Right atrium auricular region (tissue), 2 donors: Measurements from ENCODE around the gene SOX6. TPM values are rescaled to one million over a fixed set of nuclear protein-coding genes. Genes with fewer than 3 reads are reported as not detected.
"Not testable (repeated sequence)": the region's sequence is repeated elsewhere in the genome, so short reads cannot be mapped to it uniquely, and the experiment has no call there.

ENCODE experiments used
- DNase-seq: peaks from one replicate; pipeline ENCODE4 v3.0.0-alpha.2; 2019; ENCODE audit warnings: low spot score
- H3K27ac ChIP-seq, 2 donors: fragments of 200-600 bp; sonication (generic); 1 replicate in 1 of 2; 2 replicates in 1 of 2; pipeline ENCODE4 v1.5.1; 2016 to 2019
- H3K27me3 ChIP-seq, 2 donors: fragments of 200-600 bp; sonication (generic); one replicate each; pipeline versions ENCODE4 v1.5.1 to v1.6.0; 2017 to 2019
- H3K36me3 ChIP-seq: fragments of 200-600 bp; sonication (generic); one replicate; pipeline ENCODE4 v1.5.1; 2016
- H3K4me1 ChIP-seq, 2 donors: fragments of 200-600 bp; sonication (generic); one replicate each; pipeline versions ENCODE4 v1.5.1 to v1.6.0; 2017 to 2019
- H3K4me3 ChIP-seq, 2 donors: fragments of 200-600 bp; sonication (generic); 1 replicate in 1 of 2; 2 replicates in 1 of 2; pipeline ENCODE4 v1.5.1; 2017 to 2019; ENCODE audit warnings: mild to moderate bottlenecking in 1 of 2, moderate library complexity in 1 of 2
- H3K9me3 ChIP-seq, 2 donors: fragments of 200-600 bp; sonication (generic); one replicate each; pipeline ENCODE4 v1.5.1; 2019
- total RNA-seq, 2 donors: library from RNA; depleted of rRNA; stranded (reverse); fragments of >200 nt; gene quantifications; one replicate each; pipeline ENCODE4 v1.1.0, GENCODE V29; 2016
- TF ChIP-seq, protein P1 (sequence below), 2 donors: fragments of 200-600 bp; sonication (generic); IDR thresholded peaks; one replicate each; pipeline ENCODE4 v1.5.1; 2019; ENCODE audit warnings: antibody characterized with exemption in 2 of 2

The SOX6 gene
- total RNA-seq, 2 donors from 2014 or later = 13.5 to 14.3 TPM

DNA sequence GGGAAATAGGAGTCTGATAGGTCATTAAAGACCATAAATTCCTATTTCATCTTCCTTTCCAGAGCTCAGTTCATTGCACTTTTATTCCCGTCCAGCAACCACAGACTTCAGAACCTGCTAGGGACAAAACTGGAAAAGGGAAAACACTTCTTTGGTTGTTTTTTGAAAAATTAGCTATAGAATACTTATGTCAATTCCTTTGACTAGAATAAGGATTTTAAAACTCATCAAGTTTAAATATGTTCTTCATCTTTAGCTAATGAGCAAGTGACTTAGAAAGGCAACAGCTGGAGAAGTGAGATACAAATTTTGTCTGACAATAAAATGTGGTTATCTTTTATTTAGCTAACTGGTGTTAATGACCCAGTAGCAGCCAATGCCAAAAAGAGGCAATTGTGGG, 206.9 kb downstream of the SOX6 start:
- Histone ChIP-seq H3K36me3 (no peaks in the 10 kb centered on the region), H3K9me3 (no peaks in the 10 kb centered on the region), H3K4me3 (no peak overlapping the region), H3K27me3 (no peaks in the 10 kb centered on the region), H3K27ac (peak overlapping the region in 1 of 2 donors; percentile 12), H3K4me1 (peaks cover 0 to 10% of the 10 kb centered on the region in 2 donors)
- TF ChIP-seq, protein P1, sequence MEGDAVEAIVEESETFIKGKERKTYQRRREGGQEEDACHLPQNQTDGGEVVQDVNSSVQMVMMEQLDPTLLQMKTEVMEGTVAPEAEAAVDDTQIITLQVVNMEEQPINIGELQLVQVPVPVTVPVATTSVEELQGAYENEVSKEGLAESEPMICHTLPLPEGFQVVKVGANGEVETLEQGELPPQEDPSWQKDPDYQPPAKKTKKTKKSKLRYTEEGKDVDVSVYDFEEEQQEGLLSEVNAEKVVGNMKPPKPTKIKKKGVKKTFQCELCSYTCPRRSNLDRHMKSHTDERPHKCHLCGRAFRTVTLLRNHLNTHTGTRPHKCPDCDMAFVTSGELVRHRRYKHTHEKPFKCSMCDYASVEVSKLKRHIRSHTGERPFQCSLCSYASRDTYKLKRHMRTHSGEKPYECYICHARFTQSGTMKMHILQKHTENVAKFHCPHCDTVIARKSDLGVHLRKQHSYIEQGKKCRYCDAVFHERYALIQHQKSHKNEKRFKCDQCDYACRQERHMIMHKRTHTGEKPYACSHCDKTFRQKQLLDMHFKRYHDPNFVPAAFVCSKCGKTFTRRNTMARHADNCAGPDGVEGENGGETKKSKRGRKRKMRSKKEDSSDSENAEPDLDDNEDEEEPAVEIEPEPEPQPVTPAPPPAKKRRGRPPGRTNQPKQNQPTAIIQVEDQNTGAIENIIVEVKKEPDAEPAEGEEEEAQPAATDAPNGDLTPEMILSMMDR (IDR thresholded peaks at IDR 0.05) = no peak
- DNase-seq = no peak

- H3K9me3 ChIP-seq = no peaks in the 10 kb centered on the region
- peak overlapping the region in 1 of 2 donors; percentile 23 for H3K27ac ChIP-seq
- no peak overlapping the region for H3K4me3 ChIP-seq
- TF ChIP-seq, protein P1 (IDR thresholded peaks at IDR 0.05) = no peak
- peaks cover 0 to 10% of the 10 kb centered on the region in 2 donors for H3K4me1 ChIP-seq
- DNase-seq = no peak
- no peaks in the 10 kb centered on the region for H3K27me3 ChIP-seq
- no peaks in the 10 kb centered on the region for H3K36me3 ChIP-seq
Observed at GRCh38 chr11:16148301-16148931, 207.9 kb downstream of the SOX6 start.

GRCh38 chr11:16146980-16147379, 209.4 kb downstream of the SOX6 start:
- not testable (repeated sequence) for H3K4me3 ChIP-seq, H3K27me3 ChIP-seq, H3K36me3 ChIP-seq, H3K27ac ChIP-seq, H3K9me3 ChIP-seq, DNase-seq
- peaks cover 0 to 10% of the 10 kb centered on the region in 2 donors for H3K4me1 ChIP-seq

- not testable (repeated sequence) for H3K4me1 ChIP-seq, H3K27ac ChIP-seq, H3K36me3 ChIP-seq, H3K4me3 ChIP-seq, DNase-seq, H3K27me3 ChIP-seq, H3K9me3 ChIP-seq
Observed at GRCh38 chr11:16141614-16142013, 214.7 kb downstream of the SOX6 start.

- not testable (repeated sequence) for H3K27ac ChIP-seq, H3K27me3 ChIP-seq, DNase-seq, H3K4me3 ChIP-seq, H3K9me3 ChIP-seq, H3K4me1 ChIP-seq, H3K36me3 ChIP-seq
Observed at GRCh38 chr11:16141162-16141561, 215.2 kb downstream of the SOX6 start.

DNA sequence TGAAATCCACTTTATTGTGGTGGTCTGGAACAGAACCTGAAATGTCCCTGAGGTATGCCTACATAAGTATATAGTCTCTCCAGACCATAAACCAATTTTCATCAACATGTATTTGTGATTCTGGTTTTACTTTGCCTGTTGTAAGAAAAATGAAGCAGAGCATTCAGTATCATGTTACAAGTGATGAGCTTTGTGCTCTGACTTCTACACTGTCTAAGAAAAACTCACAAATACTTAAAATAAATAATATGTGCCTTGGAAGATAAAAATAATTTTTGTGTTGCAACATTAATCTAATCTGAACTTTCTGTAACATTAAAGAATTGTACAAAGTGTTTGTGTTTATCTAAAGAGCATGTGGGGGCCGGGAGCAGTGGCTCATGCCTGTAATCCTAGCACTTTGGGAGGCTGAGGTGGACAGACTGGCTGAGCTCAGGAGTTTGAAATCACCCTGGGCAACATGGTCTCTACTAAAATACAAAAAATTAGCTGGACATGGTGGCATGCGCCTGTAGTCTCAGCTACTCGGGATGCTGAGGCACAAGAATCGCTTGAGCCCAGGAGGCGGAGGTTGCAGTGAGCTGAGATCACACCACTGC, 219.5 kb downstream of the SOX6 start:
- Histone ChIP-seq H3K4me1 (no peaks in the 10 kb centered on the region), H3K27ac (no peak overlapping the region), H3K9me3 (peaks cover 0 to 7% of the 10 kb centered on the region in 2 donors), H3K4me3 (no peak overlapping the region), H3K36me3 (no peaks in the 10 kb centered on the region), H3K27me3 (no peaks in the 10 kb centered on the region)
- TF ChIP-seq, protein P1 (IDR thresholded peaks at IDR 0.05) = no peak
- no peak for DNase-seq

- Histone ChIP-seq H3K9me3 (peaks cover 0 to 7% of the 10 kb centered on the region in 2 donors), H3K27ac (no peak overlapping the region), H3K4me3 (no peak overlapping the region), H3K4me1 (no peaks in the 10 kb centered on the region), H3K27me3 (no peaks in the 10 kb centered on the region), H3K36me3 (no peaks in the 10 kb centered on the region)
- TF ChIP-seq, protein P1 (IDR thresholded peaks at IDR 0.05) = no peak
- DNase-seq = no peak
Observed at GRCh38 chr11:16133867-16134266, 222.5 kb downstream of the SOX6 start.
